GM18498 (cell line): ENCODE measurements around the gene FCHSD2.
"Not testable (repeated sequence)": the region's sequence is repeated elsewhere in the genome, so short reads cannot be mapped to it uniquely, and the experiment has no call there.

Experiments used
- ATAC-seq: cut with Tn5 transposase; IDR thresholded peaks from one replicate; pipeline ENCODE4 v1.9.1; 2021; ENCODE audit warnings: mild to moderate bottlenecking, moderate library complexity; ENCODE audit not compliant: unreplicated experiment

Gene FCHSD2

DNA sequence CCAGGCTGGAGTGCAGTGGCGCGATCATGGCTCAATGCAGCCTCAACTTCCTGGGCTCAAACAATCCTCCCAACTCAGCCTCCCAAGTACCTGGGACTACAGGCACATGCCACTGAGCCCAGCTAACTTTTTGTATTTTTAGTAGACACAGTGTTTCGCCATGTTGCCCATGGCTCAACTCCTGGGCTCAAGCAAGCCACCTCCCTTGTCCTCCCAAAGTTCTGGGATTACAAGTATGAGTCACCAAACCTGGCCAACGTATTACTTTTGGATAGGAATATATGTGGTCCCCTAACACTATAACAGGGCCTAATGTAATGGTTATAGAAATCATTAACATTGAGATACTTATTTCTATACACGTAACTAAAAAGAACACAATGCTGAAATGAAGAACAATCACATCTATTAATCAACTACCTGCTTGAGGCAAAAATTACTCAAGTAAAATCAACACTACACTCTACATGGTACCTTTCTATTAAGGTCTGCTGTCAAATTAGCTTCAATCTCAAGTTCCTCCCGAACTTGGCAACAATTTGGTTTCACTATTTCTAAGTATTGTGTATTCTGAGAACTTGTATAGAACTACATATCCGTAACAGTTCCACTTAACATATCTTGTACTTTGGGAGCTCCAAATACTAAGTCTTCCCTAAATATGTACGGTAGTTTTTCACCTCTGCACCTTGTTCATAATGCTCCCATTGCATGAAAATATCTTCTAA is 124.9 kb downstream of the FCHSD2 start:
- no peak for ATAC-seq

DNA sequence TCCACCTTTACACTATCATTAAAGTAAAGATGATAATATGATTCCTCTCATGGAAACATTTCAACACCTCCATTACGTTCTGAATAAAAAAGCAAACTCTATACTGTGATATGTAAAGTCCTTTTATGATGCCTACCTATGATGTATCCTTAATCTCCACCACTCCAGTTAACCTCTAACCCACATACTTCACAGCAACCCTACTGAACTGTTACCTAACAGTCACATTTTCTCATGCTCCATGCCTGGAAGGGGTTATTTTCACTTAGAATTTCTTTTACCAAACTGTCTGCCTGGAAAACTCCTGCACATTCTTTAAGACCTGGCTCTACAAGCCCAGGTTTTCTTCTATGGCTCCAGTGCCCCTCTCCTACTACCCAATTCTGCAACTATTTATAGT is 129.1 kb downstream of the FCHSD2 start:
- ATAC-seq, result no peak

DNA sequence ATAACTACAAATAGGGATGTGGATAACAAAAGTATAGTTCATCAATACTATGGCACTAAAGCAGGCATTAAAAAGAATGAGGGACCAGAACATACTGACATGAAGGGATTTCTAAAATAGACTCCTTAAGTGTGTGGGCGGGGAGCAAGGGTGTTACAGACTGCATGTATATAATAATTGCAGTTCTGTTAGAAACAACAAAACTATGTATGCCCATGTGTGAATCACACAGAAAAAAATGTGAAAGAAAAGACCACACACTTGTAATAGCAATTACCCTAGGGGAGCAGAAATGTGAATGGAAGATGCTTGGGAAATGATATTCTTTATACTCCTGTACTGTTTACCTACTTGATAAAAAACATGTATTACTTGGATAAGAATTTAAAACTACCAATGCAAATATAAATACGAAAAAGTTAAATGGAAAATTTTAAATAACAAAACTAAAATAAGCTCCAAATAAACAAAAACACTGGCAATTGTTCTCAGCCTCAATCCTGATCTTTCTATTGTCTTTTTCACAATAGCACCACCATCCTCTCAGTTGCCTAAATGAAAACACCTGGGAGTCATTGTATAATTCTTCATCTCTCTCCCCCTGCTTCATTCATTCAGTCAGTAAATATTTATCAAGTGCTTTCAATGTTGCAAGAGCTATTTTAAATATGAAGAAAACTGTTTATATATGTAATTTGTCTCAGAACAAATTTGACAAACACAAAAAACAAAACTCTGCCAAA is 129.8 kb downstream of the FCHSD2 start:
- ATAC-seq, result no peak

DNA sequence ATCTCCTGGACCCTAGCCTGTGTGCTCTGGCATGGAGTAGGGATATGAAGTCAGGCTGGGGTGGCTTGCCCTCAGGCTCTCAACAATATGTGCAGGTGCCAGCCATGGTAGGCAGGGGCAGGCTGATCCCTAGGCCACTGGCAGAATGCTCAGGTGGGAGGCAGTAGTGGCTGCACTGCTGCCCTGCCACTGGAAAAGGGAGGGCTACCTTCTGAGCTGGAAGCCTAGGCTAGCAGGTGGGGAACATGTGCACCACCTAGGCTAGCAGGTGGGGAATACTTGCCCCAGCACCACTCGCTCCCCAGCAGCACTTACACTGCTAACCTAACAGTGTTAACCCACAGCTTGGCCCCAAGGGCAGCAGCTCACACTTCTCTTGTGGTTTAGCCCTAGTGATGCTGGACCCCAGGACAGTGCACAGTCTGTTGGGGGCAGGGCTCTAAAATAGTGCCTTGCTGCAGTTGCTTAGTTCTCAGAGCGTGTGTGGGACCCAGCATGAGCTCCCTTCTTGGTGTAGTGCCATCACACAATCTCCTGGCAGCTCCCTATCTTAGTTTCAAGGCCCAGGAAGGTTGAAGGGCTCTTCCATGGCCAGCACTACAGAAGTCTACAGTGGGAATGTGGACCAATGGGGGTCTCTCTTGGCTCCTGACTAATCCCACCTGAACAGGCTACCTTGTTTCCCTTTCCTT is 130.8 kb downstream of the FCHSD2 start:
- no peak for ATAC-seq

DNA sequence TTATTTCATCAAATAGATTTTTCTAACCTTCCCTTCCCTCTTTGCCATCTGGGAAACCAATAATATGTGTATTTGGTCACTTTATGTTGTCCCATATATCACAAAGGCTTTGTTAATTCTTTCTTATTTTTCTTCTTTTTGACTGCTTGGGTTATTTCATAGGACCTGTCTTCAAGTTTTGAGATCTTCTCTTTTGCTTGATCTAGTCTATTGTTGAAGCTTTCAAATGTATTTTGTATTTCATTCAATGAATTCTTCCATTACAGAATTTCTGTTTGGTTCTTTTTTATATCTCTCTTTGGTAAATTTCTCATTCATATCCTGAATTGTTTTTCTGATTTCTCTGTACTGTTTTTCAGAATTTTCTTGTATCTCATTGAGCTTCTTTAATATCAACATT is 132.1 kb downstream of the FCHSD2 start:
- no peak for ATAC-seq

DNA sequence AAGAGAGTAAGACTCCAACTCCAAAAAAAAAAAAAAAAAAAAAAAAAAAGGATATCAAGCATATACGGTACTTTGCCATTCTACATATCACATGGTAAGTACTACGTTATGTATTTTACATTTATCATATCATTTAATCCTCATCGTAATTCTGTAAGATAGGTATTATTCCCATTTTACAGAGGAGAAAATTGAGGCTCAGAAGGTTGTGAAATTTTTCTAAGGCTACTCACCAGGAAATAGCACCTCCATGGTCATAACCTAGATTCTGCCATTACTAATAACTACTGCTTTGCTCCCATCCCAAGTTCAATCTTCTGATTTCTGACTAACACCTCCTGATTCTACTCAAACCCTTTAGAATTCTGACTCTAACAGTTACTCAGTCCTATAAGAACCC is 138.0 kb downstream of the FCHSD2 start:
- no peak for ATAC-seq

DNA sequence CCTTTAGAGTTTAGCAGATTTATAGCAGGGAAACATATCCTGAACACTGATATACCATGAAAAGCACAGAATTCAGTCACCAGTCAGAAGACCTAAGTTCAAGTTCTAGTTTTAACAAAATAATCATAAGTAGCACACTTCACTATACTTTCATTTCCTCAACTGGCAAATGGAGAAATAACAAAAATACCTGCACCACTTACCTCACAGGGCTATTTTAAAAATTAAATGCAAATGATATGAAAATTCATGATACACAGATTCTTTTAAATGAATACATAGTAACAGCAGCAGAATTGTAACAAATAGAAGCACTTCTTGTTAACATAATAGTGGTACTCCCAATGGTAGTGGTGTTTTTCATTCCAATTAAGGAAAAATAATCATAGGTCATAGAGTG is 139.0 kb downstream of the FCHSD2 start:
- no peak for ATAC-seq

DNA sequence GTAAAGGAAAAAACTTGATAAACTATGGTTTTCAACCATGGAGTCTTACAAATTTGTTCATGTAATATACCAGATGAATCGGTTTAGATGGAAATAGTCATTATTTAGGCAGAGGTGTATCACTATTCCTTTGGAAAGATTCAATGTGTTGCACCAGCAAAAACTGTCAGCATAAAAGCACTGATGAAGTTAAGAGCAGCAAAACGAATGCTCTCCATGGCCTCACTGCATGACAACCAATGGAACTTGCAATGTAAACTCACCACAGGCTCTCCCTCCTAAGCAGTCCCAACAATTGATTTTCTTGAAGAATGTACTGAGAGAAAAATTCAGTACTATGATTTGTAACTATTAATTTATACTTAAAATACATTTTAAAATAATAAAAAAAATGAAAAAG is 139.9 kb downstream of the FCHSD2 start:
- no peak for ATAC-seq

DNA sequence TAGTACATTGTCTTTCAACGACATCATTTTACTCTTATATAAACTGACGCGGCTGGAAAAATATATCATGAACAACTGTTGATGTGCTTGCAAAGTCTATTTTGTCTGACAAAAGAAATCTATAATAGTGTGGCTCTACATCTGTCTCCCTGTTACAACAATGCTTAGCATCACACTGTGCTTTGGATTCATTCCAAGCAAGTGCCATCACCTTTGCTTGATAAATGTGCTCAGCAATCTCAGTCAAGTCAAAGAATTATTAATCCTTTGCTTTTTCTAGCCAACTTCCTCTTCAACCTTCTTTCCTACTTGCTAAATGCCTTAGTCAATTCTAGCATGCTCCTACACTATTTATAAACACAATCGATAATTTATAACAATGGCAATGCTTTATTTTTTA is 140.5 kb downstream of the FCHSD2 start:
- ATAC-seq, result no peak

DNA sequence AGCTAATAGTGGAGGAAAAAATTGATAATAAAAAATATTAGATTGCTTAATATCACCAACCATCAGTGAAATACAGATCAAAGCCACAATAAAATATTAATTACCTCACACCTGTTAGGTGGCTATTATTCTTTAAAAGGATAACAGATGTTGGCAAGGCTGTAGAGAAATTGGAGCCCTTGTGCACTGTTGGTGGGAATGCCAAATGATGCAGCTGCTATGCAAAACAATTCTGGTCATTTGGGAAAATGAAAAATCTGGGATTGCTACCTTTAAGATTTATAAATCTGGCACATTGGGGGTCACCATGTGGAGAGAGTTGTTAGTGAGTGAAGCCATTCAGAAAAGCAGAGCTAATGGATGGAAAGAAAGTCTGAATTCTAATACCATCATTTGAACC is 143.4 kb downstream of the FCHSD2 start:
- ATAC-seq, result no peak

DNA sequence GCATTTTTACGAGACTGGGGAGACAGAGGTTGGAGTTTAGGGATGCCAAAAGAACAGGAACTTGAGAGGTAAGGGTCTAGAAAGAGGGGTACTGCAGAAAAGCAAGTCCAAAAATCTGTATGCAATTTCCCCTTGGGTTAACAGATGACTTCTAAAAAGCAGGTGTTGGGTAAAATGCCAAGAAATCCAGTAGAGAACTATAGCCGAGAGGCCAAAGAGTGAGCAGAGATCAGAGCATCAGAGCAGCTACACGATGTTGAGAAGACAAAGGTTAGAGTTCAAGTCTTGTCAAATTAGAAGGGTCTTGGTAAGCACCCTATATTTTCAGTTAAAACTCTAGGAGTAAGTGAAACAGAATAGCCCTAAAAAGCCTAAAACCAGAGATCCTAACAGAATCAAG is 145.2 kb downstream of the FCHSD2 start:
- ATAC-seq, result no peak

DNA sequence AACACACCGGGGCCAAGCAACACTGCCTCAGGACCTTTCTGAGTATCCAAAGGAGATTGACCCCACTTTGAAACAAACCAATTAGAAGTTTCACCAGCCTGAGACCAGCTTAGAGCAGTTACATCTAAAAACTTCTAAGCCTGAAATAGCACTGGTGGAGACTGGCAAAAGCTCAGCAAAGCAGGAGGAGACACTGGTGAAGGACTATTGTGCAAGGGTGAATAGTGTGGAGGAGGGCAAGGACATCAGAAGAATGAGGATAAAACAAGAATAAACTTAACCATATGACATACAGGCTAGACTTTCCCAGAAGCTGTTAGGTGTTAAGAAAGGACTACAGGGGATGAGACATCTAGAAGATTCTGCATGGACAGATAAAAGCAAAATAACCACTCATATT is 152.4 kb downstream of the FCHSD2 start:
- ATAC-seq, result no peak

DNA sequence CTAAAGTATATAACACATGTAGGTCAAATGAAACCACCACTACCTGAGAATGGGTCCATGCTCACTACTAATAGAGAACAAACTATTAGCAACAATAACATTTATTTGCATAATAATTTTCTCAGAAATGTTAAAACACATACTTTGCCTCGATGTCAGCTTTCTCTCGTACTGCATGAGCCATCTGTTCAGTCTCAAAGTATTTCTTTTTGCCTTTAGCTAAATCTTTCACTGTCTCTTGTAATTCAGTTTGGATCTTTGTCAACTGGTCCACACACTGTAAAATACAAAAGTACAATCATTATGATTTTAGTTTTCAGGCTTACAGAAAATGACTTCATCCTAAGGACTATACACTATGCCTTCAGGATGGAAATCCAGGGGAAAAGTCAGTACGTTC is 153.3 kb downstream of the FCHSD2 start:
- ATAC-seq, result no peak

DNA sequence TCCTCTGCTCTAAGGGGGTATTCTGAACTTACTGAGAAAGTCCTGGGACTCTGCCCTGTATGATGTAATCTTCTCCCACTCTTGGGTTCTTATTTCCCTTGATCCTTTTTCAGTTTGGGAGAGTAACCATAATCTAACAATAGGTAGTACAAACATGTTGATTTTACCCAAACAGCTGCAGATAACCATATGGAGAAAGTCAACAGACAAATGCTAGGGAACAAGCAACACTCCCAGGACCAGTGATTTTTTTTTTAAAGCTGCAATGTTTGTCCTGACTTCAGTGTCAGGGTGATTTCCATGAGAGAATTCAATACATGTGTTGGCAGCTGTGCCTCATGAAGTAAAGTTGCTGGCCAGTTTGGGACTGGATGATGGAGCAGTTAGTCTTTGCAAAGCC is 156.5 kb downstream of the FCHSD2 start:
- ATAC-seq, result no peak

DNA sequence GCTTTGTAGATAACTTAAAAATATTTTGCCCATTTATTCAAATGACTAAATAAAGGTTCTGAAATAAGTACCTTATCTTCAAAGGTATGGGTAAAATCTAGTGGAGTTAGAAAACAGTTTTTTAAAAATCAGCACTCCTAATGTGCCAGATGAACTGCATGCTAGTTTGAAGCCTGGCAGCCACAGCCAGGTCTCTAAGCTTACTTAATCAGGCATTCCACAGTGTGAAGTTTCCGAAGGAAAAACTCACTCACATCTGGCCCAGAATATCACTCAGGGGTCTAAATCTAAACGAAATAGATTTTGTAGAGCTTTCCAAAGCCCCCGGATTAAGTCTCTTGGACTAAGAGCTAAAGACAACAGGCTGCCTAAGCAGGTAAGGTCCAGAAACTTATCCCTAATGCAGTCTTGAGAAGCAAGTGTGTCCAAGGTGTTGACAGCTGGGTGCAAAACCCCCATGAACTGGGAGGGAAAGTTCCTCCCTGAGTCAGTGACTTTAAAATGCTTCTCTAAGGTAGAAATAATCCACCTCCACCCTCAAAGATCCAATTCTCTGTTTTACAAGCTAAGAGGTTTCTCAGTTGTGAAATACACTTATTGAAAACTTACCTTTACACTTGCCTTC is 157.6 kb downstream of the FCHSD2 start:
- no peak for ATAC-seq

DNA sequence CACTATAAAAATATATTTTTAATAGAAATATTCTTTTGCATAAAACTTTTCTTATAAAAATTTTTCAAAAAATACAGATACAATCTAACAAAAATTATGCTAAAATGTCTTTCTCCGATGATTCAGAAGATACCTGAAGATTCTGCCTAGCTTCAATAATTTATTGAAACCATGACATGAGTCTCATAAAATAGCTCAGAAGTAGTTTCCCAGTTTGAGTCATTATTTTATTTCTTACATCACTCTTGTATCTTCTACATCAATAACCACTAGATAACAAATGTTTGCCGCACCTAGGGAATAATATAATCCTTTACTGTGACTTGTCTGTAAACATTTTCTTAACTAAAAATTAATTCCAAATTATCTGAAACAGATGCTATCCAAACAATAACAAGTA is 158.6 kb downstream of the FCHSD2 start:
- ATAC-seq, result no peak

DNA sequence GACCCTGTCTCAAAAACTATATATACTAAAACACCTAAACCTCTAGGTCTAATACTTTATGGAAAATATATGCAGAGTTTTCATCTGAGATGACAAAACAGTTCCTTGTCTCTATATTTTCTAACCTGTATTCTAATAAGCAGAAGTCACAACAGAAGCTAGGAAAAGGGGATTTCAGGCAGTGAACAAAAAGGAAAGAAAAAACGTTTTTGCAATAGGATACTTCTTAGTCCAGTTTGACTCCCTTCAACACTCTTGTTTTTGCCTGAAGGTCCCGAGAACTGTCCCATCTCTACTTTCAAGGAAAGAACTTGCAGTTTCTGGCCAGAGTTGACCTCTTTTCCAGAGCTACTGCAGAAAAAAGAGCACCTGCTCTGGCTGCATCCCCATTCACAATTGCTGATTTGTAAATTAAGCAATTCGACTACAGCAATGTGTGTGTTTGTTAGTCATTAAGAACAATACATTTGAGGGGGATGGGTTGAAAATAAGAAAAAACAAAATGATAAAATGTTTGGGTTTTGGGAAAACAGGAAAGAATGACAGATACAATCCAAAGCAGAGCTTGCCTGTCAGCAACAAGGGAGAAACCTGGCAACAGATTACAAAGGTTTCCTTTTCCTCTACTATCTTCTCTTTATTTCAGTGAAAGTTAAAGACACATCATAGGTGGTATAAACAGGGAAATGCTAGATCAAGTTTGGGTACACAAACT is 160.0 kb downstream of the FCHSD2 start:
- no peak for ATAC-seq

DNA sequence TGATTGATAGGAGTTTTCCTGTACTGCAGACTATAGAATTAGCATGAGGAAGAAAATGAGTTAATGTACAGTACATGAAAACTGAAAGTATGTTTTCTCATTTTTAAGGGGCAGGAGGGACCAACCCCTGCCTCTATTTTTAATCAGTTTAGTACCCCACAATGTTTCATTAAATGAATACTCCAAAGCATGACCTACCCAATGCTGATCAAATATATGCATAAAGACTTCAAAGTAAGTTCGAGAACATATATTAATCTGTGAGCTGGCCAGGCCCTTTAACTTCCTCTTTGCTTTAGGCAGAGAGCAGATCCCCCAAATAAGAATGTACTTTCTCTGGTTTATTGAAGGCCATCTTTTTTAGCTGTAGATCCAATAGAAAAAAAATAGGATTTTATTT is 161.0 kb downstream of the FCHSD2 start:
- no peak for ATAC-seq

DNA sequence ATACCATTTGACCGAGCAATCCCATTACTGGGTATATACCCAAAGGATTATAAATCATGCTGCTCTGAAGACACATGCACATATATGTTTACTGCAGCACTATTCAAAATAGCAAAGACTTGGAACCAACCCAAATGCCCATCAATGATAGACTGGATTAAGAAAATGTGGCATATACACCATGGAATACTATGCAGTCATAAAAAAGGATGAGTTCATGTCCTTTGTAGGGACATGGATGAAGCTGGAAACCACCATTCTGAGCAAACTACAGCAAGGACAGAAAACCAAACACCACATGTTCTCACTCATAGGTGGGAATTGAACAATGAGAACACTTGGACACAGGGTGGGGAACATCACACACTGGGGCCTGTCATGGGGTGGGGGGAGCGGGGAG is 164.3 kb downstream of the FCHSD2 start:
- not testable (repeated sequence) for ATAC-seq

DNA sequence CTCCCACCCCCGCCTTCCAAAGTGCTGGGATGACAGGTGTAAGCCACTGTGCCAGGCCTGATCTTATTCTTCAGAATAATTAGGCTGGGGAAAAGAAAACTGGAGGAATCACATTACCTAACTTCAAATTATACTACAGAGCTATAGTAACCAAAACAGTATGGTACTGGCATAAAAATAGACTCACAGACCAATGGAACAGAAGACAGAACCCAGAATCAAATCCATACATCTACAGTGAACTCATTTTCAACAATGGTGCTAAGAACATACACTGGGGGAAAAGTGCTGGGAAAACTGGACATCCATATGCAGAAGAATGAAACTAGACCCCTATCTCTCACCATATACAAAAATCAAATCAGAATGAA is 165.6 kb downstream of the FCHSD2 start:
- ATAC-seq, result not testable (repeated sequence)
